Measurements from ENCODE around the gene SORBS1.

GRCh38 chr10:95408983-95409873 lies 151.9 kb downstream of the SORBS1 start:
- TF ChIP-seq CTCF (IDR thresholded peaks at IDR 0.05; ENCODE audit: insufficient read depth, low read length, poor library complexity, severe bottlenecking) = no peak
- TF ChIP-seq EZH2phosphoT487 (conservative IDR thresholded peaks at IDR 0.05; ENCODE audit: low read length) = no peak

Measured in SU-DHL-6 (cell line).